ENCODE measurements around the gene POLE4.

Gene POLE4

GRCh38 chr2:74959106-74959751 is 786 bp downstream of the POLE4 start:
- DNase-seq (ENCODE audit: low read depth), result no peak
- peak overlapping the region; percentile 61 for H3K4me3 ChIP-seq (ENCODE audit: control insufficient read depth, low read depth, low read length)
- TF ChIP-seq, protein P1, sequence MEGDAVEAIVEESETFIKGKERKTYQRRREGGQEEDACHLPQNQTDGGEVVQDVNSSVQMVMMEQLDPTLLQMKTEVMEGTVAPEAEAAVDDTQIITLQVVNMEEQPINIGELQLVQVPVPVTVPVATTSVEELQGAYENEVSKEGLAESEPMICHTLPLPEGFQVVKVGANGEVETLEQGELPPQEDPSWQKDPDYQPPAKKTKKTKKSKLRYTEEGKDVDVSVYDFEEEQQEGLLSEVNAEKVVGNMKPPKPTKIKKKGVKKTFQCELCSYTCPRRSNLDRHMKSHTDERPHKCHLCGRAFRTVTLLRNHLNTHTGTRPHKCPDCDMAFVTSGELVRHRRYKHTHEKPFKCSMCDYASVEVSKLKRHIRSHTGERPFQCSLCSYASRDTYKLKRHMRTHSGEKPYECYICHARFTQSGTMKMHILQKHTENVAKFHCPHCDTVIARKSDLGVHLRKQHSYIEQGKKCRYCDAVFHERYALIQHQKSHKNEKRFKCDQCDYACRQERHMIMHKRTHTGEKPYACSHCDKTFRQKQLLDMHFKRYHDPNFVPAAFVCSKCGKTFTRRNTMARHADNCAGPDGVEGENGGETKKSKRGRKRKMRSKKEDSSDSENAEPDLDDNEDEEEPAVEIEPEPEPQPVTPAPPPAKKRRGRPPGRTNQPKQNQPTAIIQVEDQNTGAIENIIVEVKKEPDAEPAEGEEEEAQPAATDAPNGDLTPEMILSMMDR (IDR thresholded peaks at IDR 0.05; ENCODE audit: control insufficient read depth, insufficient read depth, low read depth, low read length, missing control alignments), result no peak

GRCh38 chr2:74966887-74967286 is 8.4 kb downstream of the POLE4 start:
- no peak overlapping the region for H3K4me3 ChIP-seq (ENCODE audit: control insufficient read depth, low read depth, low read length)
- TF ChIP-seq, protein P1 (IDR thresholded peaks at IDR 0.05; ENCODE audit: control insufficient read depth, insufficient read depth, low read depth, low read length, missing control alignments), result no peak

DNA sequence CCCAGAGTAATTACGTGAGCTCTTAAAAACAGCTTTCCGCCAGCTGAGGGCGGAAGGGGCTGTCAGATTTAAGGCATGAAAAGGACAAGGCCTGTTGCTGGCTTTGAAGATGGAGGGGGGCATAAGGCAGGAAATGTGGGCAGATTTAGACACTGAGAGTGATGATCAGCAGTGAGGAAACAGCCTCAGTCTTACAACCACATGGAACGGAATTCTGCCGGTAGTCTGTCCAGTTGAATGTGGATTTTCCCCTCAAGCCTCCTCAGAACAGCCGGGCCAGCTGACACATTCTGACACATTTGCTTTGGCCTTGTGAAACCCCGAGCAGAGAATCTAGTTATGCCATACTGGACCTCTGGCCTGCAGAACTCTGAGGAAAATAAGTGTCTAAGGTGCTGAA is 16.6 kb downstream of the POLE4 start:
- H3K4me3 ChIP-seq (ENCODE audit: control insufficient read depth, low read depth, low read length), result no peak overlapping the region
- TF ChIP-seq, protein P1 (IDR thresholded peaks at IDR 0.05; ENCODE audit: control insufficient read depth, insufficient read depth, low read depth, low read length, missing control alignments), result no peak
- no peak for DNase-seq (ENCODE audit: low read depth)

More at GRCh38 chr2:74966887-74967286, 8.4 kb downstream of the POLE4 start:
- DNase-seq (ENCODE audit: low read depth), result no peak

DNA sequence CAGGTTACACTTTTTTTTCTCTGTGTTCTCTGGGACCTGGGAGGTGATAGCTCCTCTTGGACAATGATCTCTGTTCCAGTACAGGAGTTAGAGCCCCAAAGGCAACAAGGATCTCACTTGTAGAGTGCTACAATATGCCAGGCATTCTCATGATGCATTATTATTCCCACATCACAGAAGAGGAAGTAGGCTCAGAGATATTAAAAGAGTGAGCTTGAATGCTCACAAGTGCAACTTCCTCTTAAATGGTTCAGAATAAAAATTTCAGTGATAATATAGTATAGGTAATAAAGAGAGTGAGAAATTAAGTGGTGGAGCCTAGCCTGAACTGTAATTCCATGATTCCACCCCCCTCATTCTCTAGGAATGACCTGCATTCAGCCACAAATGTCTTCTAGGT is 21.4 kb downstream of the POLE4 start:
- TF ChIP-seq, protein P1 (IDR thresholded peaks at IDR 0.05; ENCODE audit: control insufficient read depth, insufficient read depth, low read depth, low read length, missing control alignments), result no peak
- H3K4me3 ChIP-seq (ENCODE audit: control insufficient read depth, low read depth, low read length), result no peak overlapping the region
- no peak for DNase-seq (ENCODE audit: low read depth)

- no peak overlapping the region for H3K4me3 ChIP-seq (ENCODE audit: control insufficient read depth, low read depth, low read length)
- TF ChIP-seq, protein P1 (IDR thresholded peaks at IDR 0.05; ENCODE audit: control insufficient read depth, insufficient read depth, low read depth, low read length, missing control alignments), result peak; percentile 27
- no peak for DNase-seq (ENCODE audit: low read depth)
Measured at GRCh38 chr2:74982577-74982976, 24.1 kb downstream of the POLE4 start.

- no peak overlapping the region for H3K4me3 ChIP-seq (ENCODE audit: control insufficient read depth, low read depth, low read length)
- TF ChIP-seq, protein P1 (IDR thresholded peaks at IDR 0.05; ENCODE audit: control insufficient read depth, insufficient read depth, low read depth, low read length, missing control alignments), result no peak
- no peak for DNase-seq (ENCODE audit: low read depth)
Measured at GRCh38 chr2:74983631-74984392, 25.4 kb downstream of the POLE4 start.
